NCI-H748 (cell line): ENCODE results near the gene SLC27A4.

Experiments
- DNase-seq: peaks from one replicate; lab custom pipeline; 2025; ENCODE audit not compliant: unreplicated experiment; lab: John Stamatoyannopoulos, UW

SLC27A4 gene

GRCh38 chr9:128390150-128390812, 50.0 kb downstream of the SLC27A4 start:
- no peak for DNase-seq

GRCh38 chr9:128390813-128391711, 50.7 kb downstream of the SLC27A4 start:
- no peak for DNase-seq

GRCh38 chr9:128391956-128392301, 51.6 kb downstream of the SLC27A4 start:
- DNase-seq = no peak

GRCh38 chr9:128392302-128393144, 52.2 kb downstream of the SLC27A4 start:
- no peak for DNase-seq

GRCh38 chr9:128393145-128393775, 52.9 kb downstream of the SLC27A4 start:
- no peak for DNase-seq

- no peak for DNase-seq
Observed at GRCh38 chr9:128393970-128394369, 53.6 kb downstream of the SLC27A4 start.

GRCh38 chr9:128394379-128395168, 54.2 kb downstream of the SLC27A4 start:
- DNase-seq = no peak

GRCh38 chr9:128396970-128397613, 56.8 kb downstream of the SLC27A4 start:
- peak; percentile 12 for DNase-seq

GRCh38 chr9:128397831-128398230, 57.5 kb downstream of the SLC27A4 start:
- DNase-seq = no peak

- DNase-seq = no peak
Observed at GRCh38 chr9:128399861-128400260, 59.5 kb downstream of the SLC27A4 start.

GRCh38 chr9:128404560-128404959, 64.2 kb downstream of the SLC27A4 start:
- DNase-seq = no peak

- no peak for DNase-seq
Observed at GRCh38 chr9:128405077-128405779, 64.9 kb downstream of the SLC27A4 start.

- no peak for DNase-seq
Observed at GRCh38 chr9:128405780-128406171, 65.4 kb downstream of the SLC27A4 start.

GRCh38 chr9:128406848-128407391, 66.6 kb downstream of the SLC27A4 start:
- no peak for DNase-seq

GRCh38 chr9:128408963-128409431, 68.7 kb downstream of the SLC27A4 start:
- no peak for DNase-seq

- DNase-seq = no peak
Observed at GRCh38 chr9:128409450-128409849, 69.1 kb downstream of the SLC27A4 start.

GRCh38 chr9:128409978-128410377, 69.7 kb downstream of the SLC27A4 start:
- peak; percentile 13 for DNase-seq
